Endothelial cell of umbilical vein (primary cell): ENCODE data around the gene PPP2CA.

Experiments used
- EZH2 ChIP-seq: IDR thresholded peaks from 2 replicates; pipeline ENCODE4 v1.6.1; 2012; ENCODE audit warnings: borderline replicate concordance, low read depth, mild to moderate bottlenecking, moderate library complexity, low read length, inconsistent platforms; ENCODE audit not compliant: severe bottlenecking
- POLR2A ChIP-seq: IDR thresholded peaks from 2 replicates; pipeline ENCODE4 v1.6.1; 2012; ENCODE audit warnings: low read depth, mild to moderate bottlenecking, control low read depth, low read length

DNA sequence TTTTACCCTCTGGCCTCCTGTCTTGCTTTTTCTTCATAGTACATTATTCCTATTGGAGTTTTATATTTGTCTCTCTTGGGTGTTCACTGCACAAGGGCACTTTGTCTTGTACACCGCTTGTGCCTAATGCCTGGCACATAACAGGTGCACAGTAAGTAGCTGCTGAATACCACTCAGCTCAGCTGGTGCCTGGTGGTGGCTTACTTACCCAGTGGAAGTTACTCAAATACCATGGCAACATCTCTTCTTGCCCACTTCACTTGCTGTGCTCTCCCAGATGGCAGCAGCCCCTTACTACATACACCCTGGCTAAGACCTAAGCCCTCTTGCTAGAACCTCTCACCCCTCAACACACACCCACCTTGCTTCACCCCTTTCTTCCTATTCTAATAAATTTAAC, 37.8 kb downstream of the PPP2CA start:
- TF ChIP-seq POLR2A, result no peak
- TF ChIP-seq EZH2, result no peak
